K562 (cell line): ENCODE results near the gene ACP6. TPM values are rescaled to one million over a fixed set of nuclear protein-coding genes. Genes with fewer than 3 reads are reported as not detected.

Experiments used
- ATAC-seq: fragments of 200-7000 bp; cut with Tn5 transposase; 3 replicates; pipeline ENCODE4 v1.9.1; 2020; ENCODE audit warnings: moderate library complexity
- BruUV-seq: library from RNA; stranded (reverse); fragments of 400-500 nt; replicated peaks from 2 replicates; lab custom pipeline; 2021; lab: Mats Ljungman, UMichigan
- CTCF ChIA-PET: fragments of 300-600 bp; formaldehyde crosslinking; extraction: SDS; loops from one replicate; lab custom pipeline; 2021; ENCODE audit warnings: low intra/inter-chr PET ratio; lab: Yijun Ruan, JAX
- POLR2A ChIA-PET: fragments of 300-600, 350-650 bp; sonication (Branson Sonifier 250); formaldehyde crosslinking; extraction: SDS; loops from one replicate; lab custom pipeline; 2021; ENCODE audit warnings: antibody characterized with exemption, inconsistent platforms; lab: Yijun Ruan, JAX
- DNase-seq, 4 experiments: peaks; one replicate each; pipeline versions ENCODE4 v3.0.0 to v3.0.0-alpha.2; 2011 to 2018; ENCODE audit warnings: low spot score in 3 of 4, mixed read lengths in 3 of 4; ENCODE audit errors: extremely low read depth in 1 of 4
- FAIRE-seq: peaks from 2 replicates; lab custom pipeline; 2011; peaks lifted over from hg19 to GRCh38; lab: Jason Lieb, UNC
- H2AFZ ChIP-seq: 2 replicates; pipeline ENCODE4 v1.6.0; 2011; ENCODE audit warnings: low read depth, low read length, control low read depth, inconsistent platforms
- H3K27ac ChIP-seq: fragments of 200-600 bp; 3 replicates; pipeline ENCODE4 v1.8.0; 2011; ENCODE audit warnings: low read depth, mild to moderate bottlenecking, control low read depth, inconsistent platforms, low read length, moderate library complexity, mixed read lengths; ENCODE audit errors: extremely low read depth
- H3K27me3 ChIP-seq, 2 experiments: fragments of 300-600 bp in 1 of 2; 2 replicates in 1 of 2; 3 replicates in 1 of 2; pipeline versions ENCODE4 v1.6.0 to v1.8.0; 2011; ENCODE audit warnings: inconsistent platforms in 2 of 2, low read length in 2 of 2, mild to moderate bottlenecking in 1 of 2, mixed read lengths in 1 of 2, moderate library complexity in 1 of 2; ENCODE audit not compliant: control insufficient read depth in 2 of 2, insufficient read depth in 2 of 2
- H3K36me3 ChIP-seq: fragments of 300-600 bp; 3 replicates; pipeline ENCODE4 v1.8.0; 2011; ENCODE audit warnings: mild to moderate bottlenecking, low read length, inconsistent platforms; ENCODE audit not compliant: control insufficient read depth, insufficient read depth
- H3K4me1 ChIP-seq, 2 experiments: fragments of 200-600 bp in 1 of 2; replicated peaks in 1 of 2; 2 replicates in 1 of 2; 3 replicates in 1 of 2; pipeline versions ENCODE4 v1.5.1 to v1.8.0; 2011; ENCODE audit warnings: inconsistent platforms in 2 of 2, low read length in 2 of 2, mild to moderate bottlenecking in 1 of 2, mixed read lengths in 1 of 2, moderate library complexity in 1 of 2; ENCODE audit not compliant: control insufficient read depth in 2 of 2, insufficient read depth in 2 of 2
- H3K4me2 ChIP-seq: 2 replicates; pipeline ENCODE4 v1.6.1; 2011; ENCODE audit warnings: low read length, control low read depth, inconsistent platforms, mixed read lengths; ENCODE audit not compliant: insufficient read depth
- H3K4me3 ChIP-seq: fragments of 200-600 bp; sonication (generic), shearing (Covaris generic); 2 replicates; pipeline ENCODE4 v1.5.1; 2016; ENCODE audit warnings: control low read depth, inconsistent platforms
- H3K79me2 ChIP-seq: fragments of 200-600 bp; 3 replicates; pipeline ENCODE4 v1.8.0; 2011; ENCODE audit warnings: low read length, inconsistent platforms; ENCODE audit not compliant: control insufficient read depth, insufficient read depth
- H3K9ac ChIP-seq, 2 experiments: 2 replicates each; pipeline versions ENCODE4 v1.6.0 to v1.6.1; 2011; ENCODE audit warnings: low read depth in 2 of 2, low read length in 2 of 2, control low read depth in 1 of 2, inconsistent platforms in 1 of 2, mild to moderate bottlenecking in 1 of 2, mixed read lengths in 1 of 2; ENCODE audit not compliant: insufficient read depth in 1 of 2
- H3K9me1 ChIP-seq: one replicate; pipeline ENCODE4 v1.6.0; 2011; ENCODE audit warnings: inconsistent platforms, mild to moderate bottlenecking, low read length, moderate library complexity; ENCODE audit not compliant: control insufficient read depth, insufficient read depth
- H3K9me3 ChIP-seq: replicated peaks from 2 replicates; pipeline ENCODE4 v1.5.1; 2011; ENCODE audit warnings: low read depth, low read length, inconsistent platforms; ENCODE audit not compliant: control insufficient read depth, insufficient read depth
- H4K20me1 ChIP-seq: replicated peaks from 2 replicates; pipeline ENCODE4 v1.6.1; 2011; ENCODE audit warnings: low read length, inconsistent platforms, mixed read lengths; ENCODE audit not compliant: control insufficient read depth, insufficient read depth
- CREB5 ChIP-seq: fragments of 250-450 bp; sonication (Bioruptor Pico); IDR thresholded peaks from 2 replicates; pipeline ENCODE4 v1.5.0; 2020; ENCODE audit warnings: mild to moderate bottlenecking
- DIDO1 ChIP-seq: fragments of 450-650 bp; IDR thresholded peaks from 2 replicates; pipeline ENCODE4 v1.6.1; 2016; ENCODE audit warnings: low read depth, missing biosample characterization, missing genetic modification characterization
- E2F1 ChIP-seq: sonication (generic); formaldehyde crosslinking; IDR thresholded peaks from 2 replicates; pipeline ENCODE4 v1.8.1; 2023; ENCODE audit warnings: mild to moderate bottlenecking, missing genetic modification reagents, moderate library complexity
- E4F1 ChIP-seq: fragments of 250-450 bp; sonication (Bioruptor Pico); IDR thresholded peaks from 2 replicates; pipeline ENCODE4 v1.5.0; 2021; ENCODE audit warnings: mild to moderate bottlenecking, borderline replicate concordance
- ESRRB ChIP-seq: fragments of 250-450 bp; sonication (Bioruptor Pico); IDR thresholded peaks from 2 replicates; pipeline ENCODE4 v1.5.0; 2020; ENCODE audit warnings: mild to moderate bottlenecking, moderate library complexity, borderline replicate concordance
- FOXM1 ChIP-seq, 2 experiments: fragments of 450-650 bp in 1 of 2; sonication (generic) in 1 of 2; formaldehyde crosslinking in 1 of 2; IDR thresholded peaks; 2 replicates each; pipeline versions ENCODE4 v1.6.1 to v1.9.0; 2017 to 2022; ENCODE audit warnings: low read depth in 2 of 2, mild to moderate bottlenecking in 2 of 2, missing genetic modification reagents in 1 of 2, moderate library complexity in 1 of 2
- L3MBTL2 ChIP-seq: fragments of 450-650 bp; IDR thresholded peaks from 2 replicates; pipeline ENCODE4 v1.6.1; 2016; ENCODE audit warnings: mild to moderate bottlenecking, moderate library complexity
- MYBL2 ChIP-seq, 2 experiments: fragments of 450-650 bp in 1 of 2; sonication (generic) in 1 of 2; formaldehyde crosslinking in 1 of 2; IDR thresholded peaks; 2 replicates each; pipeline versions ENCODE4 v1.6.1 to v1.8.1; 2017 to 2022; ENCODE audit warnings: borderline replicate concordance in 1 of 2, inconsistent platforms in 1 of 2, low read depth in 1 of 2, mild to moderate bottlenecking in 1 of 2, missing genetic modification reagents in 1 of 2, moderate library complexity in 1 of 2
- RBM15 ChIP-seq: fragments of 200-400 bp; formaldehyde crosslinking; IDR thresholded peaks from 2 replicates; pipeline ENCODE4 v1.6.1; 2018; ENCODE audit warnings: mild to moderate bottlenecking, low read length, moderate library complexity; ENCODE audit not compliant: insufficient read depth
- RNF2 ChIP-seq: sonication (generic); IDR thresholded peaks from 2 replicates; pipeline ENCODE4 v1.6.1; 2016
- SMC3 ChIP-seq: conservative IDR thresholded peaks from 2 replicates; pipeline ENCODE4 v1.6.1; 2011; ENCODE audit warnings: low read depth, low read length, improper control_type of control experiment; ENCODE audit not compliant: insufficient read depth
- ZMIZ1 ChIP-seq, 2 experiments: fragments of 150-350 bp in 1 of 2; IDR thresholded peaks; 2 replicates each; pipeline ENCODE4 v1.6.1; 2012 to 2016; ENCODE audit warnings: low read depth in 2 of 2, low read length in 2 of 2, mild to moderate bottlenecking in 1 of 2, moderate library complexity in 1 of 2
- WGBS: fragments of 100-300 bp; shearing (Covaris generic); methylation state at CpG from one replicate; pipeline ENCODE4 v1.1.6; 2016; ENCODE audit warnings: low coverage, mixed read lengths; ENCODE audit not compliant: insufficient coverage; ENCODE audit errors: missing lambda C conversion rate; 5-methylcytosine and 5-hydroxymethylcytosine counted together
- in situ Hi-C: fragments of 300-500 bp; cut with MboI; formaldehyde crosslinking; loops from 4 replicates; pipeline ENCODE4 v1.15.0; 2018; ENCODE audit warnings: inconsistent platforms, mixed read lengths
- intact Hi-C: fragments of 100-400 bp; cut with micrococcal nuclease; formaldehyde crosslinking; loops from 2 replicates; pipeline ENCODE4 v1.14.2; 2022
- polyA plus RNA-seq, 8 experiments: library from polyadenylated mRNA; depleted of rRNA in 4 of 8; stranded (reverse) in 5 of 8; unstranded in 3 of 8; fragments of >200 nt; fragmentation: Nextera tagmentation in 2 of 8; fragmentation: Illumina TruSeq in 1 of 8; extraction: Ambion mirVana in 2 of 8; extraction: Trizol in 1 of 8; gene quantifications; 2 replicates each; pipeline versions ENCODE4 v1.2.1 to v1.2.3, GENCODE V29; 2011 to 2014; ENCODE audit warnings: inconsistent platforms in 1 of 8, missing spikeins in 1 of 8
- total RNA-seq, 7 experiments: library from RNA; depleted of rRNA in 6 of 7; stranded (reverse); fragments of >200 nt in 6 of 7; fragmentation: Illumina TruSeq in 2 of 7; extraction: Trizol in 2 of 7; gene quantifications; 2 replicates each; pipeline versions ENCODE4 v1.2.1 to v1.2.3, GENCODE V29; 2011 to 2021; ENCODE audit warnings: low replicate concordance in 1 of 7

The ACP6 gene
- total and polyA plus RNA-seq, 9 of the 15 experiments (the other 6 are each of a cell fraction or from before 2014, with no cell fraction given): 0.05 to 1.4 (median 0.49) TPM

- no peak for FAIRE-seq
- H3K36me3 ChIP-seq: peaks cover under 1% of the 10 kb centered on the region; the same call in 1 of the 3 replicates
- ATAC-seq: no peak
- H3K4me1 ChIP-seq: no peaks in the 10 kb centered on the region; a peak in 1 of 5 replicates
- ChIA-PET CTCF (no interaction called here), POLR2A (interaction anchor here (0.7 kb wide), 1 partner anchor 290 kb away, joined by 3 read pairs; no protein-coding TSS in a partner anchor)
- no peak overlapping the region for H2AFZ ChIP-seq
- no TSS peak for BruUV-seq
- in situ Hi-C loops (no loop called here), intact Hi-C loops (no loop called here)
- H3K9me1 ChIP-seq: no peaks in the 10 kb centered on the region
- H3K4me2 ChIP-seq: no peak overlapping the region
- no peak for DNase-seq
- no peak overlapping the region for H3K9ac ChIP-seq
- H3K27ac ChIP-seq: no peak overlapping the region
- no peaks in the 10 kb centered on the region for H3K79me2 ChIP-seq
- no peaks in the 10 kb centered on the region for H4K20me1 ChIP-seq
- H3K9me3 ChIP-seq: no peaks in the 10 kb centered on the region
- H3K27me3 ChIP-seq: no peaks in the 10 kb centered on the region
- no peak for TF ChIP-seq RNF2
- no peak for TF ChIP-seq DIDO1
- TF ChIP-seq CREB5: no peak
- TF ChIP-seq ESRRB (CRISPR knock-in tag): no peak
- no peak for TF ChIP-seq MYBL2 (IDR thresholded peaks at IDR 0.05; ENCODE audit: low read depth)
- TF ChIP-seq MYBL2 (CRISPR knock-in tag; IDR thresholded peaks at IDR 0.05; ENCODE audit: borderline replicate concordance): no peak
- TF ChIP-seq L3MBTL2: no peak
- no peak for TF ChIP-seq ZMIZ1 (IDR thresholded peaks at IDR 0.05; ENCODE audit: low read depth in 2 of 2, low read length in 2 of 2)
- TF ChIP-seq RBM15: no peak
- no peak for TF ChIP-seq E2F1
- no peak for TF ChIP-seq FOXM1 (IDR thresholded peaks at IDR 0.05; ENCODE audit: low read depth)
- TF ChIP-seq FOXM1 (CRISPR knock-in tag; IDR thresholded peaks at IDR 0.05; ENCODE audit: low read depth): no peak
- TF ChIP-seq SMC3: no peak
- TF ChIP-seq E4F1 (CRISPR knock-in tag): no peak
- WGBS: 57% methylated on average over 8 of the region's 8 CpGs
- no peak overlapping the region for H3K4me3 ChIP-seq
Measured at GRCh38 chr1:147624011-147624410, 46.3 kb downstream of the ACP6 start.
